Pancreas (tissue), 10 donors: ENCODE data around the gene CCDC172. TPM values are rescaled to one million over a fixed set of nuclear protein-coding genes. Genes with fewer than 3 reads are reported as not detected.

Source experiments
- ATAC-seq, 4 donors: fragments of 200-7000 bp; cut with Tn5 transposase; one replicate each; pipeline versions ENCODE4 v1.8.0 to v1.9.1; 2020; ENCODE audit warnings: mild to moderate bottlenecking in 4 of 4, moderate library complexity in 4 of 4
- DNase-seq, 6 donors: peaks; one replicate each; pipeline ENCODE4 v3.0.0-alpha.2; 2020
- FAIRE-seq: peaks from 2 replicates; lab custom pipeline; 2012; peaks lifted over from hg19 to GRCh38; lab: Jason Lieb, UNC
- H3K27ac ChIP-seq, 4 donors: fragments of 200-600 bp; sonication (generic); 1 replicate in 3 of 4; 2 replicates in 1 of 4; pipeline versions ENCODE4 v1.5.0 to v1.8.0; 2020
- H3K27me3 ChIP-seq, 4 donors: fragments of 200-600 bp; one replicate each; pipeline ENCODE4 v1.8.0; 2021
- H3K36me3 ChIP-seq, 3 donors: fragments of 200-600 bp; sonication (generic) in 1 of 3; one replicate each; pipeline versions ENCODE4 v1.5.0 to v1.8.0; 2020 to 2021
- H3K4me1 ChIP-seq, 3 donors: fragments of 200-600 bp; one replicate each; pipeline ENCODE4 v1.8.0; 2021
- H3K4me3 ChIP-seq, 4 donors: fragments of 200-600 bp; sonication (generic) in 2 of 4; one replicate each; pipeline versions ENCODE4 v1.5.0 to v1.8.0; 2020 to 2021
- H3K9me3 ChIP-seq, 4 donors: fragments of 200-600 bp; one replicate each; pipeline ENCODE4 v1.8.0; 2021
- WGBS, 2 donors: extraction: QIAGEN DNeasy Blood & Tissue Kit; methylation state at CpG; one replicate each; pipeline ENCODE4 v1.1.7; 2013; 5-methylcytosine and 5-hydroxymethylcytosine counted together
- intact Hi-C, 3 donors: fragments of 100-400 bp; cut with DNase I; formaldehyde crosslinking; loops; one replicate each; pipeline versions ENCODE4 v1.11.1 to v1.14.2; 2022
- polyA plus RNA-seq, 2 donors: library from polyadenylated mRNA; stranded (reverse); fragments of 200-250 nt; gene quantifications; one replicate each; pipeline ENCODE4 v1.2.3, GENCODE V29; 2013
- total RNA-seq, 6 donors: library from RNA; stranded (reverse); fragmentation: NEBNext Ultra II Directional in 4 of 6; extraction: Animal tissue kit (Norgen Biotek cat#: 25700) in 4 of 6; gene quantifications; one replicate each; pipeline versions ENCODE4 v1.2.1 to v1.2.4, GENCODE V29; 2021 to 2023
- TF ChIP-seq, protein P1 (sequence below), 4 donors: fragments of 200-600 bp; sonication (generic) in 3 of 4; IDR thresholded peaks; one replicate each; pipeline versions ENCODE4 v1.5.0 to v1.8.0; 2021; ENCODE audit warnings: antibody characterized with exemption in 4 of 4
- donor health status: healthy with polysubstance abuse.
- donor health status: DM: no; HTN: no; CAD: no; lungs with moderate emphysema.
- donor health status: DM: no; HTN: no; CAD: no.
- donor health status: control.
- donor health status: control.
- donor health status: Bipolar disorder and iron deficiency.
- donor health status: DM: yes; HTN: yes; CAD: no.
- donor health status: DM: no; HTN: no; CAD: no.
- donor health status: DM: no; HTN: no; CAD: no.
- donor health status: DM: yes; HTN: yes; CAD: no.

CCDC172 gene
- total and polyA plus RNA-seq, 8 donors, result not detected

DNA sequence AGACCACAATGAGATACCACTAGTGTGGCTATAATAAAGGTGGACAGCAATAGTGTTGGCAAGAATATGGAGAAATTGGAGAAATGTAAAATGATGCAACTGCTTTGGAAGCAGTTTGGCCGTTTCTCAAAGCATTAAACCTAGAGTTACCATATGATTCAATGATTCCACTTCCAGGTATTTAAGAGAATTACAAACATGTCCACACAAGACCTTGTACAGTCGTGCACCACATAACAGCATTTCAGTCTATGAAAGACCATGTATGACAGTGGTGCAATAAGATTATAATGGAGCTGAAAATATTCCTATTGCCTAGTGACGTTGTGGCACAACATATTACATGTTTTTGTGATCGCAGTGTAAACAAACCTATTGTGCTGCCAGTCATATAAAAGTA, 29.6 kb downstream of the CCDC172 start:
- Histone ChIP-seq H3K36me3 (no peaks in the 10 kb centered on the region), H3K27me3 (no peaks in the 10 kb centered on the region), H3K9me3 (no peaks in the 10 kb centered on the region), H3K4me3 (no peak overlapping the region), H3K4me1 (no peaks in the 10 kb centered on the region), H3K27ac (no peak overlapping the region)
- FAIRE-seq (no peak), DNase-seq (no peak), ATAC-seq (no peak)
- TF ChIP-seq, protein P1, sequence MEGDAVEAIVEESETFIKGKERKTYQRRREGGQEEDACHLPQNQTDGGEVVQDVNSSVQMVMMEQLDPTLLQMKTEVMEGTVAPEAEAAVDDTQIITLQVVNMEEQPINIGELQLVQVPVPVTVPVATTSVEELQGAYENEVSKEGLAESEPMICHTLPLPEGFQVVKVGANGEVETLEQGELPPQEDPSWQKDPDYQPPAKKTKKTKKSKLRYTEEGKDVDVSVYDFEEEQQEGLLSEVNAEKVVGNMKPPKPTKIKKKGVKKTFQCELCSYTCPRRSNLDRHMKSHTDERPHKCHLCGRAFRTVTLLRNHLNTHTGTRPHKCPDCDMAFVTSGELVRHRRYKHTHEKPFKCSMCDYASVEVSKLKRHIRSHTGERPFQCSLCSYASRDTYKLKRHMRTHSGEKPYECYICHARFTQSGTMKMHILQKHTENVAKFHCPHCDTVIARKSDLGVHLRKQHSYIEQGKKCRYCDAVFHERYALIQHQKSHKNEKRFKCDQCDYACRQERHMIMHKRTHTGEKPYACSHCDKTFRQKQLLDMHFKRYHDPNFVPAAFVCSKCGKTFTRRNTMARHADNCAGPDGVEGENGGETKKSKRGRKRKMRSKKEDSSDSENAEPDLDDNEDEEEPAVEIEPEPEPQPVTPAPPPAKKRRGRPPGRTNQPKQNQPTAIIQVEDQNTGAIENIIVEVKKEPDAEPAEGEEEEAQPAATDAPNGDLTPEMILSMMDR (IDR thresholded peaks at IDR 0.05), result no peak
- intact Hi-C loops, result no loop called here
- WGBS, 2 donors, result 79 to 80% methylated on average over 4 of the region's 4 CpGs

DNA sequence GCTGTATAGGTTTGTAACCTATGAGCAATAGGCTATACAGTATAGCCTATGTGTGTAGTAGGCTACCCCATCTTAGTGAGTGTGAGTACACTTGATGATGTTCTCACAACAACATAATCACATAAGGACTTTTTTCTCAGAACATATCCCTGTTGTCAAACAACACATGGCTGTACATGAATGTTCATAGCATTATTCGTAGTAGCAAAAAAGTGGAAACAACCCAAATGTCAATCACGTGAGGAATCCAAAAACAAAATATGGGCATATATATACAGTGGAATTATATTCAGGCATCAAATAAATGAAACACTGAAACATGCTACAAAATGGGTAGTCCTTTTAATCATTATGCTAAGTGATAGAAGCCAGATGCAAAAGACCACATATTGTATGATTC, 31.1 kb downstream of the CCDC172 start:
- no peak for FAIRE-seq
- no peak overlapping the region for H3K27ac ChIP-seq
- intact Hi-C loops, result no loop called here
- H3K4me1 ChIP-seq, result no peaks in the 10 kb centered on the region
- 90 to 91% methylated on average over 2 of the region's 2 CpGs for WGBS, 2 donors
- H3K4me3 ChIP-seq, result no peak overlapping the region
- H3K36me3 ChIP-seq, result no peaks in the 10 kb centered on the region
- no peak for ATAC-seq
- no peak for DNase-seq
- H3K9me3 ChIP-seq, result no peaks in the 10 kb centered on the region
- TF ChIP-seq, protein P1 (IDR thresholded peaks at IDR 0.05), result no peak
- H3K27me3 ChIP-seq, result no peaks in the 10 kb centered on the region

DNA sequence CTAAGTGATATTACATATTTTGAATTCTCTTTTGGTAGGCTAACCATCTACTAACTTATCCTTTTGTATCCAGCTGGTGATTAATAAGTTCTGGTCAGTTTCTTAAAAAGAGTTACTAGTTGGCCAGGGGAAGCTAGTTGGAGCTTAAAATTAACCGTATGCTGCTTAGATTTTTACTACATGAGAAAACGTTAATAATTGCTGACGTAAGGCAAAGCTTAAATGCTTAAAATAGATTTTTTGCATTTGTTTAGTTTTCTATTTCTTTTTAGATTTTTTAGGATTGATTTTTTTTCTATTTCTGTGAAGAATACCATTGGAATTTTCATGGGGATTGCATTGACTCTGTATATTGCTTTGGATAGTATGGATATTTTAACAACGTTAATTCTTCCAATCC, 32.6 kb downstream of the CCDC172 start:
- FAIRE-seq (no peak), ATAC-seq (no peak), DNase-seq (no peak)
- Histone ChIP-seq H3K27me3 (no peaks in the 10 kb centered on the region), H3K36me3 (no peaks in the 10 kb centered on the region), H3K4me3 (no peak overlapping the region), H3K4me1 (no peaks in the 10 kb centered on the region), H3K27ac (no peak overlapping the region), H3K9me3 (no peaks in the 10 kb centered on the region)
- intact Hi-C loops, result no loop called here
- 86 to 87% methylated on average over 4 of the region's 4 CpGs for WGBS, 2 donors
- TF ChIP-seq, protein P1 (IDR thresholded peaks at IDR 0.05), result no peak

DNA sequence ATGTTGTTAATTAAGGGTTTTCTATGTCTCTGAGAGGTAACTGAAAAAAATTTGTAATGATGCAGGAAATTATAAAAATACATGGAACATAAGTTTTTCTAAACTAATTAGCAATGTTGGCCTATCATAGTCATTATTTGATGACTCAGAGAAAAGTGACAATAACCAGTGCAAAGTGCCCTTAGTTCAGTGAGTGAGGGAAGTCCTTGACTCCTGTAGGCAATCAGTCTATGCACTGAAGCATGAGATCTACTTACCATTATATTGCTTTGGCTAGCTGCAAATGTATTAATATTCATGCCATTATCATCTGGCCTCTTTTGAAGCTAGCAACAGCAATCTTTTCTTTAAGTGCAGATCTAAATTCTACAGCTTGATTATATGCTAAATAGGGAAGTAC, 40.6 kb downstream of the CCDC172 start:
- intact Hi-C loops, result no loop called here
- Histone ChIP-seq H3K4me1 (no peaks in the 10 kb centered on the region), H3K4me3 (no peak overlapping the region), H3K27me3 (no peaks in the 10 kb centered on the region), H3K36me3 (no peaks in the 10 kb centered on the region), H3K9me3 (no peaks in the 10 kb centered on the region), H3K27ac (no peak overlapping the region)
- TF ChIP-seq, protein P1 (IDR thresholded peaks at IDR 0.05), result no peak
- DNase-seq (no peak), ATAC-seq (no peak), FAIRE-seq (no peak)

DNA sequence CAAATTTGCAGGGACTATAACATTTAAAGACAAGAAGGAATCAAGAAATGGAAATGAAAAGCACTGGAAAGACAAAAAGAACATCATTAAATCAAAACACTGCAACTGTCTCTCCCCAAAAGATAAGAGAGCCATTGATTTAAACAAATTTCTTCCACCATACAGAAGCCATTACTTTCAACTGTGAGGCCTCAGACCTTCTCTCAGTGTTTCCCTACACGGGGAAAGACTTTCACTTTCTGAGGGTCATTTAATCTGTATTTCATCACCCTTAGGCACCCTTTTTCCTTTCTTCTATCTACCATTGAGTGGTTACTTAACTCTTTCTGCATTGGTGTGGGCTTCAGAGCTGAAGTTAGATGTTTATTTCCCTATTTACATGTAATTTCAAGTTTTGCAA, 47.5 kb downstream of the CCDC172 start:
- no peak for FAIRE-seq
- ATAC-seq, result no peak
- H3K27me3 ChIP-seq, result no peaks in the 10 kb centered on the region
- no peak overlapping the region for H3K4me3 ChIP-seq
- TF ChIP-seq, protein P1 (IDR thresholded peaks at IDR 0.05), result no peak
- no peaks in the 10 kb centered on the region for H3K4me1 ChIP-seq
- intact Hi-C loops, result no loop called here
- 39 to 50% methylated on average over 1 of the region's 1 CpG for WGBS, 2 donors
- H3K9me3 ChIP-seq, result no peaks in the 10 kb centered on the region
- DNase-seq, result no peak
- no peaks in the 10 kb centered on the region for H3K36me3 ChIP-seq
- no peak overlapping the region for H3K27ac ChIP-seq
